Effector memory CD8-positive, alpha-beta T cell (primary cell): Measurements from ENCODE around the gene ZBTB7C.
A peak's percentile ranks its signal among the peaks of the same experiment; 100 is the strongest.

ENCODE experiments used
- ATAC-seq: fragments of 150-1000 bp; cut with Tn5 transposase; replicated peaks from 2 replicates; pipeline ENCODE4 v1.10.0; 2021; ENCODE audit warnings: mild to moderate bottlenecking, moderate library complexity
- DNase-seq, 3 experiments: peaks; one replicate each; pipeline ENCODE4 v3.0.0; 2021
- H3K27ac Mint-ChIP-seq, 2 donors: one replicate each; pipeline ENCODE4 v1.8.0; 2022; ENCODE audit warnings: mild to moderate bottlenecking in 2 of 2, mixed read lengths in 2 of 2, moderate library complexity in 2 of 2
- H3K27me3 Mint-ChIP-seq, 2 donors: one replicate each; pipeline ENCODE4 v1.8.0; 2022; ENCODE audit warnings: mixed read lengths in 2 of 2
- H3K36me3 Mint-ChIP-seq: one replicate; pipeline ENCODE4 v1.8.0; 2022; ENCODE audit warnings: mild to moderate bottlenecking, moderate library complexity, mixed read lengths; ENCODE audit not compliant: insufficient read depth
- H3K4me1 Mint-ChIP-seq, 2 donors: one replicate each; pipeline ENCODE4 v1.8.0; 2022; ENCODE audit warnings: low read depth in 2 of 2, mixed read lengths in 2 of 2
- H3K4me3 Mint-ChIP-seq, 2 donors: one replicate each; pipeline ENCODE4 v1.8.0; 2022; ENCODE audit warnings: mild to moderate bottlenecking in 2 of 2, mixed read lengths in 2 of 2, moderate library complexity in 2 of 2
- H3K9me3 Mint-ChIP-seq, 2 donors: one replicate each; pipeline ENCODE4 v1.8.0; 2022; ENCODE audit warnings: mixed read lengths in 2 of 2

ZBTB7C gene

DNA sequence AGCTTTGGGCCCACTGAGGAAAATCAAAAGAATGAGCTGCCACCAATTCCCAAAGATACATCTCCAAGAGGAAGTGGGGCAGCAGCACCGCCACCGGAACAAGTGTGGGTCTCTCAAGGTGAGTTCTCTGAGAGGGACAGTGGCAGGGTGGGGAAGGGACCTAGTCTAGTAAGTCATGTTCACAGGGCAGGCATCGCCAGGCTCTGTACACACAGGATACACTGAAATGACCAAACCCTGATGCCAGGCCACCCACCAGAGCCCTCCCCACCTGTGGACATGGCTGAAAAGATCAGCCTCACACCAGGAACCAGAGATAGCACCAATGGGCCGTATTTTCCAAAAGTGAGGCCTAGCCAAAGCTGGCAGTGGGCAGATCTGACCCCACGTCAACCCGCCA is 370.5 kb downstream of the ZBTB7C start:
- Mint-ChIP-seq H3K9me3 (no peaks in the 10 kb centered on the region), H3K4me1 (no peaks in the 10 kb centered on the region), H3K36me3 (no peaks in the 10 kb centered on the region), H3K27ac (no peak overlapping the region), H3K27me3 (peaks cover 18 to 71% of the 10 kb centered on the region in 2 donors), H3K4me3 (no peak overlapping the region)
- no peak for DNase-seq
- ATAC-seq = no peak

DNA sequence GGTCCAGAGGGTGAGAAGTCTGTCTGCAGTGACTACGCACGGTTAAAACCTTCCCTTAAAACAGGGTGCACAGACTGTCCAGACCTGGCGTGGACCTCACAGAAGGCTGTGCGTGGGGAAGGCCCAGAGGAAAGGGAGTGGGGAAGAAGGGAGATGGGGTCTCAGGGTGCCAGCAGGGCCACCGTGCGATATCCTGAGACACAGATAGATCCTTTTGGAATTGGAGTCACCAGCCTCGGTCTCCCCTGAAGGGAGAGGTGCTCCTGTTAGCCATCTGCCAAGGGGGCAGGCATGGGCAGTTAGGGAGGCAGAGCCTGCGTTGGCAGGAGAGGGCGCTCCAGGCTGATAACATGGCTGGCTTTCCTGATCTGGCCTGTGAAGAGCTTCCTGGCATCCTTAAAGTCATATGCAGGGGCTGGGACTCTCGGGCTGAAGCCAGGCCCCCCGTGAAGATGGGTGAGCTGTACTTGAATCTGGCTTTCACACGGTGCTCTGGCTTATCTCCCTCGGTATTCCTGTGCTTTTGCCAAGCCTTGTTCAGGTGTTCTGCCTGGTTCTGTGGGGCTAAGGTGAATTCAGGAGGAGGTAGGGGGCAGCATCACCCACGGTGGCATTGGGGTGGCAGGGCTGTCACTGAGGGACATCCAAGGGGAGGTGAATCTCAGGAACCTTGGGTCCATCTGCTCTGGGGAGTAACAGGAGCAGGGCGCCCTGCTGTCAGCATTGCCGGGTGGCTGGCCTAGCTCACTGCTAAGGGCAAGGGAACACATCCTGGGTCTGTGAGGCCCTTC is 371.5 kb downstream of the ZBTB7C start:
- H3K4me3 Mint-ChIP-seq = no peak overlapping the region
- no peak for ATAC-seq

DNA sequence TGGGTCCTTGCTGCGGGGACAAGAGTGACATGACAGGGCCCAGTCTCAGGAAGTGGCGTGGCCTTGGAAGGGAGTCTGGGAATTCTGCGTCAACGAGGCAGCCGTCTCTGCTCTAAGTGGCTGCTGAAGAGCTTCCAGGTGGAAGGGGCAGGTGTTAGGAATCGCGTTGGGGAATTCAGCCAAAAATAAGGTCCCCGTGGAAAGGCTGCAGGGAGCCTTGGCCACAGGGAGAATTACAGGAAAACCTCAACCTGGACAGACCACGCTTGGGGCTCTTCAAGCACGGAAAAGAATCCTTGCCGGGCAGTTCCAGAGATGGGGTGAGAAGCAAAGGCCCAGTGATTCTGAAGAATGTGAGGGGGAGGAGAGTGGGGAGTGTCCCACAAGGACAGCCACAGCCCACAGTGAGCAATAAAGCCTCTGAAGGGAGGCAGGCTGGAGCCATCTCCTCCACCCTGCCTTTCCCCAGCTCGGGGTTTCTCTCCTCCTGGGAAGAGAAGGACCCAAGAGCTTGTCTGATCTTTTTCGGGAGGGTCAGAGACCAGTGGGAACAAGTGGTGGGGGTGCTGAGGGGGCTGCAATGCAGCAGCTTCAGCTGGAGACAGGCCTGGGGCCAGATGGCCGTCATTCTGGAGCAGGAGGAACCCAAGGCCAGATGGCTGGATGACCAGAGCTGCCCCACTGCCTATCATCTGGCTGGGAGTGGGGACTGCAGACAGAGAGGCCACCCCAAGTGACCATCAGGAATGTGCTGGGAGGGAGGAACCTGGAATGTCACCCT is 372.4 kb downstream of the ZBTB7C start:
- no peak overlapping the region for H3K27ac Mint-ChIP-seq
- no peaks in the 10 kb centered on the region for H3K9me3 Mint-ChIP-seq
- H3K36me3 Mint-ChIP-seq = no peaks in the 10 kb centered on the region
- peaks cover 13 to 58% of the 10 kb centered on the region in 2 donors for H3K27me3 Mint-ChIP-seq
- no peak for ATAC-seq
- no peaks in the 10 kb centered on the region for H3K4me1 Mint-ChIP-seq
- no peak for DNase-seq
- H3K4me3 Mint-ChIP-seq = no peak overlapping the region

More for the DNA sequence above, 371.5 kb downstream of the ZBTB7C start:
- Mint-ChIP-seq H3K27ac (no peak overlapping the region), H3K36me3 (no peaks in the 10 kb centered on the region), H3K27me3 (peaks cover 18 to 62% of the 10 kb centered on the region in 2 donors), H3K4me1 (no peaks in the 10 kb centered on the region), H3K9me3 (no peaks in the 10 kb centered on the region)
- no peak for DNase-seq

DNA sequence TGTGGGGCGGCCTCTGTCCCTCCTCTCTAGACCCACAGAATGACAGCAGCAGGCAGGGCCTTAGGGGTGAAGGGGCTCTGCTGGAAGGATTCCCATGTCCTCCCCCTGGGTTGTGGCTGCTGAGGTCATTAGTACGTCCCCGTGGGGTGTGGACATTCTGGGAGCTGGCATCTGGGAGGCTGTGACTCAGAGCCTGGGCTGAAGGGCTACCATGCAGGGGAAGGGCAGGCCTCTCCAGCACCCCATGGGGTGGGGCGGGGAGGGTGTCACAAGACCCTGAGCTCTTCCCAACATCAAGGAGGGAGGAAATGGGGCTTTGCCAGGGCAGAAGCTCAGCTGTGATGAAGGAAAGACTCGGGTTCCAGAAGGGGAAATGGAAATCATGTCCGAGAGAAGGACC is 373.0 kb downstream of the ZBTB7C start:
- no peak overlapping the region for H3K27ac Mint-ChIP-seq
- H3K27me3 Mint-ChIP-seq = peaks cover 12 to 57% of the 10 kb centered on the region in 2 donors
- no peaks in the 10 kb centered on the region for H3K36me3 Mint-ChIP-seq
- no peaks in the 10 kb centered on the region for H3K9me3 Mint-ChIP-seq
- no peak overlapping the region for H3K4me3 Mint-ChIP-seq
- H3K4me1 Mint-ChIP-seq = no peaks in the 10 kb centered on the region
- DNase-seq = no peak
- no peak for ATAC-seq

DNA sequence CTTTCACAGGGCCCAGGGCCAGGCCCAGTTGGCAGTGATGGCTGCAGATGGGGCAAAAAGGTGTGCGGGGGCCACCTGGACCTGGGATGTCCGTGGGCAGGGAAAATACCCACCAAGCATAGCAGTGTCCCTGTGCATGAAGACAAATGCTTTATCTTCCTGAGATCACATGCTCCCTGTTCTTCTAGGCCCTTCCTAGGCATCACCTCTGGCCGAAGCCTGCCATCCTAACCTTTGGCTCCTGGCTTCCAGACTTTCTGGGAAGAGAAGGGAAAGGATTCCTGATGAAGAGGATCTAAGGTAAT is 373.7 kb downstream of the ZBTB7C start:
- Mint-ChIP-seq H3K27ac (peak overlapping the region in 1 of 2 donors; percentile 41), H3K27me3 (peaks cover 12 to 50% of the 10 kb centered on the region in 2 donors), H3K9me3 (no peaks in the 10 kb centered on the region), H3K4me3 (no peak overlapping the region), H3K4me1 (no peaks in the 10 kb centered on the region), H3K36me3 (no peaks in the 10 kb centered on the region)
- DNase-seq (no peak), ATAC-seq (no peak)

DNA sequence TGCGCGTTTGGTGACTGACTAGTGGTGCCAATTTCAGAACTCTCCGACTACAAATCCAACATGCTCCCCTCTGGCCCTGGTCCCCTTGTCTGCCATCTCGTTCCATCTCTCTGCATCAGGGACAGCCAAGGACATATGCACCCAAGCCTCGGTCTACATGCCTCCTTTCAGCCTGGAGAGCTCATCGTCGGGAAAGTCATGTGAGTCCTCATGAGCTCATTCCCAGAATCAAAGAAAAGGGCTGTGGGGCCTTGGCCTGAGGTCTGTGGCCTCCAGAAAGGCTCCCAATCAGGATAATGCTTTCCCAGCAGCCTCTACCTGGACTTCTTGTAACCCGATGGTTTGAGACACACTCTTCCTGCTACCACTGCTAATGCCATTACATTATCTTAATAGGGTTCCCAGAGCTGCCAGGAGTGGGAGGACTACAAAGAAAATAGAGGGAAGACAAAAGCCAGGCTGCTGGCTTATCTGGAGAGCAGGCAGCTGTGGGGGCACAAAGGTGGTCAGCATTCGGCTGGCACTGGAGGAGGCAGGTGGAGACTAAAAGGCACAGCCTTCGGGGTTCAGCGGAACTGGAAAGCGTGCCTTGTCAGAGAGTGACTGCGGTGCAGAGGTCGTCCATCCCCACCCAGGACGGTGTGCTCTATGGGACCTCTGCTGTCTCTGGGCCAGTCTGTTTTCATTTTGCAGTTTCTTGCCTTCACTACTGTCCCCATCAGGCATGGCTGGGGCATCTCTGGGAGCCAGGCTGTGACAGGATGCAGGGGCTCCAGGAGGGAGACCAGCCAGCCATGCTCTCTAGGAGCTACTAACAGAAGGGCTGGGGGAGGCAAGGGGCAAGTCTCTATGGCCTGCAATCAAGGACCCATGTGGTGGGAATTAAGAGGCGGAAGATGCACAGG is 374.3 kb downstream of the ZBTB7C start:
- H3K9me3 Mint-ChIP-seq = no peaks in the 10 kb centered on the region

DNA sequence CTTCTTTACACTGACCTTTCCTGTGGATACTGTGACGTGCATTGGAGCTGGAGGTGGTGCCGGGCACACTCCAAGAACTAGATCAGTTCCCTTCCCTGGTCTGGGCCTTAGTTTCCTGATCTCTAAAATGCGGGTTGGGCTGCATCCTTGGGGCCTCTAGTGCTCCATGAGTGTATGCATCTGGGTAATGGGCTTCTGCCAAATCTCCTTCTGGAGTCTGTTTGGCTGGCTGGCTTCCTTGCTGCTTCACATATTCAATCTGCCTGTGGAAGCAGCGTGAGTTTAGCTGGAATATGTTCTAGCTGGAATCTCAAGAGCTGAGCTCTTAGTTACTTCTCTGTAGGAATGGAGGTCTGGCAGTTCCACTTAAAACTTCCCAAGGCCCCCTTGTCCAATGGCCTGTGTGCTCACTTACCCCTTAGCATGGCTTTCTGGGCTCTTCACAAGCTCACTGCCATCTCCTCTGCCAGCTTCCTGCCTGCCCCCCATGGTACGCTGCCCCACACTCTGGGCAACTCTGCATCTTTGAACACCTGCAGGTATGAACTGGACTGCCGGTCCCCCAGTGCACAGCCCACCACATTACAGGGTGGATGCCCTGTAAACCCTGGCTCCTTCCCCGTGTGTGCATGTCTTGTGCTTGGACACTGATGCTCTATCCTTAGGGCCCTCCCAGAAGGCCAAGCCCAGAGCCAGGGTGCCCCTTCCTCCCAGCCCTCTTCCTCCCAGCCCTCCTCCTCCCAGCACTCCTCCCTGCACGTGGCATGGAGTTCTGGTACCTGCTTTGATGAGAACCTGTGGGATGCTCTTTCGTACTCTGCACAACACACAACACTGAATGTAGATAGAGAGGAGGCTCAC is 375.2 kb downstream of the ZBTB7C start:
- DNase-seq = no peak
- no peak for ATAC-seq
- Mint-ChIP-seq H3K9me3 (no peaks in the 10 kb centered on the region), H3K4me1 (no peaks in the 10 kb centered on the region), H3K4me3 (no peak overlapping the region), H3K27ac (no peak overlapping the region), H3K27me3 (peaks cover 12 to 39% of the 10 kb centered on the region in 2 donors), H3K36me3 (no peaks in the 10 kb centered on the region)

More for the DNA sequence above, 374.3 kb downstream of the ZBTB7C start:
- ATAC-seq (no peak), DNase-seq (no peak)
- no peaks in the 10 kb centered on the region for H3K36me3 Mint-ChIP-seq
- H3K27me3 Mint-ChIP-seq = peaks cover 12 to 44% of the 10 kb centered on the region in 2 donors
- no peak overlapping the region for H3K4me3 Mint-ChIP-seq
- H3K4me1 Mint-ChIP-seq = no peaks in the 10 kb centered on the region
- H3K27ac Mint-ChIP-seq = peak overlapping the region in 1 of 2 donors; percentile 41

DNA sequence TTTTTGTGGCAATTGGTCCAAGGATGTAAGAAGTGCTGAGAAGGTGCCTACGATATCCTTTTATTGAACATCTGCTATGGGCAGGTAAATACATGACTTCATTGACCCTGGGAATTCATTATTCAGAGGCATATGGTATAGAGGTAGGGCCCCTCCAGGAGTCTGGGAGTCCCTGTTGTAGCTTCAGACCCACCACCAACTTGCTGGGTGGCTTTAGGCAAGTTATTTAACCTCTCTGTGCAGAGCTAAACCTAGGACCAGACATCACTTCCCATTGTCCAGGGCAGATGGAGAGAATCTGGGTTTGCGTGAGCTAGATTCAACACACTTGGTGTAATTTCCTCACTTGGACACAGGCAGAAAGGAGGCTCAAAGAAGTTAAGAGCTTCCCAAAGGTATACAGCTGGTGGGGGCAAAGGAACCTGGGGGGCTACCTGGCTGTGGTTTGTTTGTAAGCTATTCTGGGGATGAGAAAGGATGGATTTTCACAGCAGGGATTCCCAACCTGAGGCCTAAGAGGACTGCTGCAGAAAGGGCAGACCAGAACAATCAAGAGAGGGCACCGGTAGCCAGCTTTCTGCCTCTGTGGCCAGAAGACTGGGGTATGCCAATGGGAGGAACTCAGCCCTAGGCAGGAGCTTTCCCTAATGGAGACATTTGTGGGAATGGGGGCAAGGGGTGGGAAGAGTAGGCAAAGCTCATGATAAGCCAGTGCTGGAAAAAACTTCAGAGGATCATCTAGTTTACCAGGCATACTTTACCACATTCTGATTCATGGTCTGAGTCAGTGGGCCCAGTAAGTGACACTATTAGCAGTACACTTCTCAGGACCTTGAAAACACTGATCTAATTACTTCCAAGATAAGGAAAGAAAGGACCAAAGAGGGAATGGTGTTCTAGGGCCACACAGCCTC is 376.1 kb downstream of the ZBTB7C start:
- Mint-ChIP-seq H3K27ac (peak overlapping the region in 1 of 2 donors; percentile 19), H3K4me3 (no peak overlapping the region), H3K27me3 (peaks cover 19 to 39% of the 10 kb centered on the region in 2 donors), H3K4me1 (no peaks in the 10 kb centered on the region), H3K36me3 (no peaks in the 10 kb centered on the region), H3K9me3 (no peaks in the 10 kb centered on the region)
- DNase-seq = no peak
- no peak for ATAC-seq

DNA sequence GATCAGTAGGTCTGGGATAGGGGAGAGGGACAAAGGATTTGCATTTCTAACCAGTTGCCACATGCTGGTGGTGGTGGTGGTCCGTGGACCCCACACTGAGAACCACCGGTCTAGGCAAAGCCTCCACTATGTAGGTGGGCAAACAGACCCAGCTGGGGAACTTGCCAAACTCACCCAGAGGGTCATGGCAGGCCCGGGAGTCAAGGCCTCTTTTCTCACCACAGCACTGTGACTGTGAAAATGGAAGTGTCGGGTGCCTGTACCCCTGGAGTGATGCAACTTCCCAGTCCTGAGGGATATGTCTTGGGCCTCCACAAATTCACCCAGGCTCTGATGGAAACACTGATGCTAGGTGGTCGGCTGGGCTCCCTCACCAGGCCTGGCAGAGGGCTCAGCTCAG is 377.5 kb downstream of the ZBTB7C start:
- Mint-ChIP-seq H3K27me3 (peaks cover 17 to 26% of the 10 kb centered on the region in 2 donors), H3K36me3 (no peaks in the 10 kb centered on the region), H3K4me1 (no peaks in the 10 kb centered on the region), H3K27ac (no peak overlapping the region), H3K9me3 (no peaks in the 10 kb centered on the region), H3K4me3 (no peak overlapping the region)
- no peak for DNase-seq
- ATAC-seq = no peak

DNA sequence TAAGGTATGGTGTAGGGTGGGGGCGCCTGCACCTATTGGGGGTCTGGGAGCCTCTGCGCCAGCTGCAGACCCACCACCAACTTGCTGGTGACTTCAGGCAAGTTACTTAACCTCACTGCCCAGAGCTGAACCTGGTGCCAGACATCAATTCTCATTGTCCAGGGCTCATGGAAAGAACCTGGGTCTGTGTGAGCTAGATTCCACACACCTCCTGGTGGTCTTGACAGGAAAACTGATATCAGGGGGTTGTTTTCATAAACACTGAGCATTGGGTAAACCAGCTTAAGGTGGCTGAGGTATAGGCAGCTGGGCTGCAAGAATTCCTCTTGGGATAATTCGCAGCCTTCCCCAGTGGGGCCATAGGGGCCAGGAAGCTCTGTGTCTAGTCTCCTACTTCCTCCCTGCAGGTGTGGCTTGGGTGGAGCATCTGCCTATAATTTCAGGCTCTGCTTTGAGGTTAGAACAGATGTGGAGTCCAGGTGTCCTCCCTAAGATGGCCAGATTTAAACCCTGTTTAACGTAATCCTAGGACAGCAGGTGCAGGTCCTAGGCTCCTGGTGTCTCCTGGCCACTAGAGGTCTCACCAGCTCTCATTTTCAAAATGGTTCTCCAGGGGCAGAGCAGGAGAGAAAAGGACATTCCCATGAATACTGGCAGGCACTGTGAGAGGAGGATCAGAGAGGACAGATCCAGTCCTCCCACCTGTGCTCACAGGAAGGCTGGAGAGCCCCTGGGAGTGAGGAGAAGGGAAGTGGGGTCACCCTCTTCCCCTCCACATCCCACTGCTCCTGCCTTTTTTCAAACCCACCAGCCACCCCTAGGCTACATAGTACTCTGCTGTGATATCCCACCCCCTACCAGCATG is 378.3 kb downstream of the ZBTB7C start:
- Mint-ChIP-seq H3K4me3 (no peak overlapping the region), H3K4me1 (no peaks in the 10 kb centered on the region), H3K27ac (no peak overlapping the region), H3K27me3 (peaks cover 19 to 25% of the 10 kb centered on the region in 2 donors), H3K36me3 (no peaks in the 10 kb centered on the region), H3K9me3 (no peaks in the 10 kb centered on the region)
- no peak for DNase-seq
- no peak for ATAC-seq

DNA sequence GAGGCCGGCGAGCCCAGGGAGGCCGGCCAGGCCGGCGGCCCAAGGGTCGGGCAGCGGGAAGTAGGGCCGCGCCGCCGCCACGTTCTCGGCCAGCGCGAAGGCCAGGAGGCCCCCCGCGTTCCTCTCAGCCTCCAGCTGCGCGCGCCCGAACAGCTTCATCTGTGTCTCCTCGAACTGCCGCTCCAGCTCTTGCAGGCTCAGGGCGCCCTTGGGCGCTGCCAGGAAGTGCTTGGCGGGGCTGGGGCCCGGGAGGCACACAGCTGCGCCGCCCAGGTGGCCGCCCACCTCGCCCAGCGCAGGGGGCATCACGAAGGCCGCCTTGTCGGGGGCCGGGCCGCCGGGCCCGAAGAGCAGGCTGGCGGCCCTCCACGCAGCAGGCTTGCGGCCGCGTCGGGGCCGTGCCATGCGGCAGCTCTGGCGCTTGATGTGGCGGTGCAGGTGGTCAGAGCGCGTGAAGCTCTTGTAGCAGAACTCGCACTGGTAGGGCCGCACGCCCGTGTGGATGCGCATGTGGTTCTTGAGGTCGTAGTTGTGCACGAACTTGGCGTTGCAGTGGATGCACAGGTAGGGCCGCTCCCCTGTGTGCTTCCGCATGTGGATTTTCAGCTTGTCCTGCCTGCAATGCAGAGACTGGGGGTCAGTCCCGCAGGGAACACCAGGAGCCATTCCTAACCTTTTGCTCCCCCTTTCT is 379.7 kb downstream of the ZBTB7C start:
- no peaks in the 10 kb centered on the region for H3K36me3 Mint-ChIP-seq
- ATAC-seq = no peak

More for the DNA sequence above, 379.7 kb downstream of the ZBTB7C start:
- Mint-ChIP-seq H3K9me3 (no peaks in the 10 kb centered on the region), H3K4me1 (no peaks in the 10 kb centered on the region), H3K4me3 (no peak overlapping the region), H3K27me3 (peaks cover 25 to 26% of the 10 kb centered on the region in 2 donors), H3K27ac (no peak overlapping the region)
- no peak for DNase-seq
